HCT116 (cell line): ENCODE measurements around the gene PGM2L1. TPM values are rescaled to one million over a fixed set of nuclear protein-coding genes. Genes with fewer than 3 reads are reported as not detected.

ENCODE experiments used
- ATAC-seq: fragments of 200-7000 bp; cut with Tn5 transposase; 2 replicates; pipeline ENCODE4 v1.9.1; 2020; ENCODE audit warnings: mild to moderate bottlenecking, moderate library complexity
- BruUV-seq: library from RNA; stranded (reverse); fragments of 400-500 nt; replicated peaks from 2 replicates; lab custom pipeline; 2021; lab: Mats Ljungman, UMichigan
- CTCF ChIA-PET: fragments of 300-600 bp; sonication (Branson Sonifier 250); formaldehyde crosslinking; loops from one replicate; lab custom pipeline; 2021; ENCODE audit warnings: antibody characterized with exemption; lab: Charles Lee
- POLR2A ChIA-PET: fragments of 300-600, 350-600 bp; sonication (Branson Sonifier 250); formaldehyde crosslinking; loops from one replicate; lab custom pipeline; 2021; ENCODE audit warnings: antibody characterized with exemption; lab: Charles Lee
- RAD21 ChIA-PET, 2 experiments: fragments of 300-600 bp; sonication (Branson Sonifier 250); formaldehyde crosslinking; loops; one replicate each; lab custom pipeline; 2023; ENCODE audit warnings: low total read pairs in 2 of 2; ENCODE audit not compliant: uncharacterized antibody in 2 of 2, unreplicated experiment in 2 of 2, low non-redundant PET in 1 of 2; lab: Charles Lee
- DNase-seq: peaks from one replicate; pipeline ENCODE4 v3.0.0-alpha.2; 2010; ENCODE audit warnings: low read depth, low spot score
- H2AFZ ChIP-seq: fragments of 200-600 bp; shearing (Covaris generic), sonication (generic); 2 replicates; pipeline ENCODE4 v1.6.1; 2017; ENCODE audit warnings: low read depth, mixed run types, mixed read lengths, antibody characterized with exemption, low read length; ENCODE audit not compliant: poor library complexity, severe bottlenecking
- H3K27ac ChIP-seq: 2 replicates; pipeline ENCODE4 v1.5.1; 2012; ENCODE audit warnings: low read depth, low read length
- H3K27me3 ChIP-seq: fragments of 200-600 bp; sonication (generic); 2 replicates; pipeline ENCODE4 v1.6.1; 2016; ENCODE audit warnings: mixed run types, low read length, mixed read lengths; ENCODE audit not compliant: insufficient read depth
- H3K36me3 ChIP-seq, 2 experiments: fragments of 200-500 bp in 1 of 2; fragments of 200-600 bp in 1 of 2; sonication (Bioruptor generic) in 1 of 2; sonication (generic) in 1 of 2; 2 replicates each; pipeline versions ENCODE4 v1.5.1 to v1.6.1; 2014 to 2016; ENCODE audit warnings: low read length in 2 of 2, inconsistent platforms in 1 of 2, mixed read lengths in 1 of 2, mixed run types in 1 of 2; ENCODE audit not compliant: insufficient read depth in 2 of 2, control insufficient read depth in 1 of 2
- H3K4me1 ChIP-seq, 2 experiments: fragments of 200-600 bp in 1 of 2; sonication (generic) in 1 of 2; 2 replicates each; pipeline versions ENCODE4 v1.5.1 to v1.6.1; 2012 to 2017; ENCODE audit warnings: low read length in 2 of 2, inconsistent platforms in 1 of 2, mild to moderate bottlenecking in 1 of 2, mixed read lengths in 1 of 2, mixed run types in 1 of 2, moderate library complexity in 1 of 2; ENCODE audit not compliant: insufficient read depth in 2 of 2, control insufficient read depth in 1 of 2
- H3K4me2 ChIP-seq: fragments of 200-600 bp; sonication (generic); 2 replicates; pipeline ENCODE4 v1.6.1; 2017; ENCODE audit warnings: mixed run types, low read length, mixed read lengths
- H3K4me3 ChIP-seq, 2 experiments: fragments of 200-600 bp in 1 of 2; sonication (generic) in 1 of 2; replicated peaks in 1 of 2; 2 replicates each; pipeline ENCODE4 v1.5.1; 2011 to 2016; ENCODE audit warnings: low read length in 2 of 2, control low read depth in 1 of 2, low read depth in 1 of 2, mild to moderate bottlenecking in 1 of 2, mixed read lengths in 1 of 2, mixed run types in 1 of 2
- H3K79me2 ChIP-seq: fragments of 200-600 bp; sonication (generic); 2 replicates; pipeline ENCODE4 v1.6.1; 2017; ENCODE audit warnings: mild to moderate bottlenecking, mixed run types, low read length, moderate library complexity, mixed read lengths; ENCODE audit not compliant: insufficient read depth
- H3K9ac ChIP-seq: fragments of 200-600 bp; sonication (generic); 2 replicates; pipeline ENCODE4 v1.6.1; 2016; ENCODE audit warnings: low read length, mixed read lengths
- H3K9me2 ChIP-seq: fragments of 200-600 bp; sonication (generic), shearing (Covaris generic); 2 replicates; pipeline ENCODE4 v1.6.1; 2017; ENCODE audit warnings: mixed run types, mild to moderate bottlenecking, moderate library complexity; ENCODE audit not compliant: insufficient read depth
- H3K9me3 ChIP-seq, 2 experiments: fragments of 200-500 bp in 1 of 2; fragments of 200-600 bp in 1 of 2; sonication (Bioruptor generic) in 1 of 2; sonication (generic) in 1 of 2; 2 replicates each; pipeline ENCODE4 v1.6.1; 2014 to 2017; ENCODE audit warnings: low read length in 2 of 2, mixed read lengths in 2 of 2, inconsistent platforms in 1 of 2, low read depth in 1 of 2, mild to moderate bottlenecking in 1 of 2, mixed run types in 1 of 2, moderate library complexity in 1 of 2; ENCODE audit not compliant: control insufficient read depth in 1 of 2, insufficient read depth in 1 of 2
- H4K20me1 ChIP-seq: fragments of 200-600 bp; sonication (generic), shearing (Covaris generic); 2 replicates; pipeline ENCODE4 v1.6.1; 2017; ENCODE audit warnings: mixed run types, mild to moderate bottlenecking, moderate library complexity; ENCODE audit not compliant: insufficient read depth
- ATF3 ChIP-seq: IDR thresholded peaks from 2 replicates; pipeline ENCODE4 v1.6.1; 2012
- CBX3 ChIP-seq: IDR thresholded peaks from 2 replicates; pipeline ENCODE4 v1.6.1; 2012; ENCODE audit warnings: low read depth
- CTCF ChIP-seq, 3 experiments: fragments of 200-600 bp in 1 of 3; sonication (generic) in 1 of 3; IDR thresholded peaks in 2 of 3; conservative IDR thresholded peaks in 1 of 3; 2 replicates each; pipeline ENCODE4 v1.5.1; 2012 to 2017; ENCODE audit warnings: low read depth in 2 of 3, low read length in 2 of 3, antibody characterized with exemption in 1 of 3, borderline replicate concordance in 1 of 3, control low read depth in 1 of 3, mild to moderate bottlenecking in 1 of 3, mixed read lengths in 1 of 3, mixed run types in 1 of 3, moderate library complexity in 1 of 3; ENCODE audit not compliant: insufficient read depth in 1 of 3
- EZH2 ChIP-seq: fragments of 200-600 bp; sonication (generic); IDR thresholded peaks from 2 replicates; pipeline ENCODE4 v1.6.1; 2017; ENCODE audit warnings: antibody characterized with exemption, mixed run types
- JUND ChIP-seq: IDR thresholded peaks from 2 replicates; pipeline ENCODE4 v1.6.1; 2012
- MAX ChIP-seq: IDR thresholded peaks from 2 replicates; pipeline ENCODE4 v1.6.1; 2012
- POLR2AphosphoS5 ChIP-seq: IDR thresholded peaks from 2 replicates; pipeline ENCODE4 v1.6.1; 2011; ENCODE audit warnings: mild to moderate bottlenecking, low read depth, low read length, moderate library complexity
- RAD21 ChIP-seq: IDR thresholded peaks from 2 replicates; pipeline ENCODE4 v1.6.1; 2012; ENCODE audit warnings: low read depth, mild to moderate bottlenecking
- SP1 ChIP-seq: IDR thresholded peaks from 2 replicates; pipeline ENCODE4 v1.6.1; 2012; ENCODE audit warnings: low read depth
- SRF ChIP-seq: IDR thresholded peaks from 2 replicates; pipeline ENCODE4 v1.6.1; 2012; ENCODE audit warnings: low read depth
- YY1 ChIP-seq: IDR thresholded peaks from 2 replicates; pipeline ENCODE4 v1.6.1; 2011; ENCODE audit warnings: low read length, low read depth, moderate library complexity, mild to moderate bottlenecking; ENCODE audit not compliant: insufficient replicate concordance; ENCODE audit errors: extremely low read depth
- ZFX ChIP-seq: fragments of 450-650 bp; IDR thresholded peaks from 2 replicates; pipeline ENCODE4 v1.6.1; 2017
- ZNF274 ChIP-seq: fragments of 200-500 bp; sonication (Bioruptor generic); IDR thresholded peaks from 2 replicates; pipeline ENCODE4 v1.6.1; 2014; ENCODE audit warnings: mild to moderate bottlenecking, low read depth, low read length, inconsistent platforms
- intact Hi-C: fragments of 100-400 bp; cut with micrococcal nuclease; formaldehyde crosslinking; loops from 2 replicates; pipeline ENCODE4 v1.10.0; 2022
- total RNA-seq: library from RNA; stranded (reverse); gene quantifications from one replicate; pipeline ENCODE4 v1.2.1, GENCODE V29; 2021; ENCODE audit not compliant: unreplicated experiment

PGM2L1 gene
- total RNA-seq, 1 experiment from 2014 or later: 4.9 TPM

GRCh38 chr11:74391193-74391592 lies 7.0 kb downstream of the PGM2L1 start:
- Histone ChIP-seq H4K20me1 (no peaks in the 10 kb centered on the region), H2AFZ (no peak overlapping the region), H3K9me3 (no peaks in the 10 kb centered on the region), H3K27me3 (no peaks in the 10 kb centered on the region), H3K27ac (no peak overlapping the region), H3K9me2 (no peaks in the 10 kb centered on the region), H3K4me1 (no peaks in the 10 kb centered on the region), H3K36me3 (no peaks in the 10 kb centered on the region), H3K4me2 (no peak overlapping the region), H3K4me3 (no peak overlapping the region), H3K79me2 (no peaks in the 10 kb centered on the region), H3K9ac (no peak overlapping the region)
- POLR2A ChIA-PET: no interaction called here
- RAD21 ChIA-PET: interaction anchor here in 1 of 2 experiments (0.6 kb wide), 1 partner anchor 35 kb away, joined by 4 read pairs; no protein-coding TSS in a partner anchor
- TF ChIP-seq SP1 (no peak), POLR2AphosphoS5 (no peak), JUND (no peak), RAD21 (no peak), CTCF (IDR thresholded peaks at IDR 0.05 in 2 of 3, conservative IDR thresholded peaks at IDR 0.05 in 1 of 3; ENCODE audit: borderline replicate concordance in 1 of 3, insufficient read depth in 1 of 3, low read depth in 2 of 3, low read length in 2 of 3) (no peak), ZFX (no peak), EZH2 (no peak), YY1 (no peak)
- BruUV-seq: no TSS peak
- intact Hi-C loops: no loop called here
- ATAC-seq (no peak), DNase-seq (no peak)
- CTCF ChIA-PET: no interaction called here

- POLR2A ChIA-PET: no interaction called here
- Histone ChIP-seq H3K4me1 (no peaks in the 10 kb centered on the region), H3K4me3 (no peak overlapping the region), H2AFZ (no peak overlapping the region), H3K36me3 (no peaks in the 10 kb centered on the region), H3K9ac (no peak overlapping the region), H3K79me2 (no peaks in the 10 kb centered on the region), H3K27me3 (no peaks in the 10 kb centered on the region), H3K9me3 (no peaks in the 10 kb centered on the region), H3K4me2 (no peak overlapping the region), H4K20me1 (no peaks in the 10 kb centered on the region), H3K9me2 (no peaks in the 10 kb centered on the region), H3K27ac (no peak overlapping the region)
- CTCF ChIA-PET: interaction anchor here (0.7 kb wide), 2 partner anchors 59 to 103 kb away, joined by 3 to 4 read pairs; no protein-coding TSS in a partner anchor
- RAD21 ChIA-PET: interaction anchor here in 1 of 2 experiments (0.6 kb wide), 1 partner anchor 35 kb away, joined by 4 read pairs; no protein-coding TSS in a partner anchor
- TF ChIP-seq ZFX: no peak
- no peak for TF ChIP-seq CBX3
- no peak for TF ChIP-seq ZNF274
- TF ChIP-seq ATF3: no peak
- no peak for TF ChIP-seq SRF
- TF ChIP-seq MAX: no peak
- no peak for TF ChIP-seq SP1
- ATAC-seq (no peak), DNase-seq (no peak)
- intact Hi-C loops: no loop called here
- no TSS peak for BruUV-seq
Observed at GRCh38 chr11:74390697-74391096, 7.5 kb downstream of the PGM2L1 start.
